ENCODE results near the gene TTC17.
"Not testable (repeated sequence)": the region's sequence is repeated elsewhere in the genome, so short reads cannot be mapped to it uniquely, and the experiment has no call there.

Gene TTC17

DNA sequence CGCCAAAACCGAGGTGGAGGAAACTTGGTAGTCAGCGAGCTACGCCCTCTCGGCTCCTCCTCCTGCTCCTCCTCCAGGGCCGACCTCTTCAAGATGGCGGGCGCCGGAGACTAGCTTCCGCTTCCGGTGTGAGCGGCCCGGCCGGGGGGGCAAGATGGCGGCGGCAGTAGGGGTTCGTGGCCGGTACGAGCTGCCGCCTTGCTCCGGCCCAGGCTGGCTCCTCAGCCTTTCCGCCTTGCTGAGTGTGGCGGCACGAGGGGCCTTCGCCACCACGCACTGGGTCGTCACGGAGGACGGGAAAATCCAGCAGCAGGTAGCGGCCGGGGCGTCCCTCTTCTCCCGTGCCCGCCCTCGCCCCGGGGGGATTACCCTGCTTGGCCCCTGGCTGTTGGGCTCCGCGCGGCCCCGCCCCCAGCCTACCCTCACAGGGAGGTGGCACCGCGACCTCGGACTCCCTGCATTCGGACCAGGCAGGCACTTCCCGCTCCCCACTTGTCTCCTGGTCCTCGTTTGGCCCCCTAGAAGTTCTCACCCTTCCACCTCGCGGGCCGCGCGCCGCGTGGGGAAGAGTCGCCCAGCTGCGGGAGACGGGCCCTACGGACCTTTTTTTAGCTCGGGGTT, at the start of gene TTC17:
TTC17 (plus strand) TSS at position 120 of the 621 bp plus-strand sequence; CDS start at position 155, 35 bp downstream.
- Histone ChIP-seq H3K36me3 (ENCODE audit: control insufficient read depth, insufficient read depth, low read length) (no peaks in the 10 kb centered on the region), H3K9me3 (ENCODE audit: control insufficient read depth, insufficient read depth, low read length) (no peaks in the 10 kb centered on the region), H3K4me3 (ENCODE audit: low read depth, low read length) (peak within 1 kb of the TSS; percentile 98), H3K4me1 (ENCODE audit: control insufficient read depth, insufficient read depth, low read length) (peaks cover 6% of the 10 kb centered on the region), H3K9ac (ENCODE audit: low read depth, low read length) (peak within 1 kb of the TSS; percentile 92), H3K27me3 (ENCODE audit: control insufficient read depth, insufficient read depth, low read length) (no peaks in the 10 kb centered on the region)

- peak within 1 kb of the TSS; percentile 93 for H3K4me3 ChIP-seq (ENCODE audit: low read depth, low read length)
- no peaks in the 10 kb centered on the region for H3K27me3 ChIP-seq (ENCODE audit: control insufficient read depth, insufficient read depth, low read length)
- no peaks in the 10 kb centered on the region for H3K36me3 ChIP-seq (ENCODE audit: control insufficient read depth, insufficient read depth, low read length)
- H3K9ac ChIP-seq (ENCODE audit: low read depth, low read length) = peak within 1 kb of the TSS; percentile 89
- H3K4me1 ChIP-seq (ENCODE audit: control insufficient read depth, insufficient read depth, low read length) = peaks cover 3% of the 10 kb centered on the region
- H3K9me3 ChIP-seq (ENCODE audit: control insufficient read depth, insufficient read depth, low read length) = no peaks in the 10 kb centered on the region
Observed at GRCh38 chr11:43311791-43312607, 46.7 kb upstream of the TTC17 start, which contains the start of gene API5. TSS of gene API5 (plus strand) at chr11:43311996. CDS start at chr11:43312128, 132 bp downstream.

- Histone ChIP-seq H3K9me3 (ENCODE audit: control insufficient read depth, insufficient read depth, low read length) (no peaks in the 10 kb centered on the region), H3K9ac (ENCODE audit: low read depth, low read length) (no peak overlapping the region), H3K4me1 (ENCODE audit: control insufficient read depth, insufficient read depth, low read length) (peaks cover 3% of the 10 kb centered on the region), H3K4me3 (ENCODE audit: low read depth, low read length) (no peak overlapping the region), H3K36me3 (ENCODE audit: control insufficient read depth, insufficient read depth, low read length) (peaks cover 3% of the 10 kb centered on the region), H3K27me3 (ENCODE audit: control insufficient read depth, insufficient read depth, low read length) (no peaks in the 10 kb centered on the region)
Observed at GRCh38 chr11:43315966-43316365, 42.8 kb upstream of the TTC17 start.

GRCh38 chr11:43316451-43316850, 42.3 kb upstream of the TTC17 start:
- Histone ChIP-seq H3K4me1 (ENCODE audit: control insufficient read depth, insufficient read depth, low read length) (peaks cover 3% of the 10 kb centered on the region), H3K4me3 (ENCODE audit: low read depth, low read length) (no peak overlapping the region), H3K9ac (ENCODE audit: low read depth, low read length) (no peak overlapping the region), H3K27me3 (ENCODE audit: control insufficient read depth, insufficient read depth, low read length) (no peaks in the 10 kb centered on the region), H3K9me3 (ENCODE audit: control insufficient read depth, insufficient read depth, low read length) (no peaks in the 10 kb centered on the region), H3K36me3 (ENCODE audit: control insufficient read depth, insufficient read depth, low read length) (peaks cover 3% of the 10 kb centered on the region)

DNA sequence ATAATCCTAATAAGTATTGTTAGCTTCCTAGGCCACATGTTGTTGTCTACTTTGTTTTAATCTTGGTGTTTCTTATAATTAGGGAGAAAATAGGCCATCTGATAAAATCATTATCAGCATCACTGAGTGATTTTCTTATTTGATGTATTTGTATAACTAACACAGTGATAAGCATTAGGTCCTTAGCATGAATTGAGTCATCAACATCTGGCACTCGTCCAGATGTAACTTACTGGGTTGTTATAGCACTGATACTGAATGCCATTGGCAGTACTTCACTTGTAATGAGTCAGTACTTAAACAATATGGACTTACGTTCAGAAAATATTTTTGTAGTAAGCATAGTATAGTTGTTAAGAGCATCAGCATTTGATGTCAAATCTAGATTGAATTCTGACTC, 30.7 kb upstream of the TTC17 start:
- no peaks in the 10 kb centered on the region for H3K27me3 ChIP-seq (ENCODE audit: control insufficient read depth, insufficient read depth, low read length)
- H3K9ac ChIP-seq (ENCODE audit: low read depth, low read length) = no peak overlapping the region
- H3K9me3 ChIP-seq (ENCODE audit: control insufficient read depth, insufficient read depth, low read length) = no peaks in the 10 kb centered on the region
- H3K4me3 ChIP-seq (ENCODE audit: low read depth, low read length) = no peak overlapping the region
- H3K36me3 ChIP-seq (ENCODE audit: control insufficient read depth, insufficient read depth, low read length) = peaks cover 20% of the 10 kb centered on the region
- no peaks in the 10 kb centered on the region for H3K4me1 ChIP-seq (ENCODE audit: control insufficient read depth, insufficient read depth, low read length)

DNA sequence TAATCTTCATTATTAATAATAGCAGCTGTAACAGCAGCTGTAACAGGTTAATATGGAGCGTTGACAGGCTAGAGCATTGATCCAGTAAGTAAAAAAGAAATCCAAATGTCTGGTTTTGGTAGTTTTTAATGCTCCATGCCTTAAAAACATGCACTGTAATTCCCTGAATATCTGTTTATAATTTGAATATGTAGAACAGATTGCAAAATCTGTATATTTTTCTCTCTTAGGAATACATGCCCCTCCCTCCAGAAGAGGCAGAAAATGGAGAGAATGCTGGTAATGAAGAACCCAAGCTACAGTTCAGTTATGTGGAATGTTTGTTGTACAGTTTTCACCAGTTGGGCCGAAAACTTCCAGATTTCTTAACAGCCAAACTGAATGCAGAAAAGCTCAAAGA, 30.2 kb upstream of the TTC17 start:
- no peaks in the 10 kb centered on the region for H3K9me3 ChIP-seq (ENCODE audit: control insufficient read depth, insufficient read depth, low read length)

GRCh38 chr11:43341159-43341558, 17.6 kb upstream of the TTC17 start:
- Histone ChIP-seq H3K9me3 (ENCODE audit: control insufficient read depth, insufficient read depth, low read length) (no peaks in the 10 kb centered on the region), H3K4me3 (ENCODE audit: low read depth, low read length) (no peak overlapping the region), H3K9ac (ENCODE audit: low read depth, low read length) (no peak overlapping the region), H3K4me1 (ENCODE audit: control insufficient read depth, insufficient read depth, low read length) (no peaks in the 10 kb centered on the region), H3K36me3 (ENCODE audit: control insufficient read depth, insufficient read depth, low read length) (peaks cover 12% of the 10 kb centered on the region), H3K27me3 (ENCODE audit: control insufficient read depth, insufficient read depth, low read length) (no peaks in the 10 kb centered on the region)

More for the DNA sequence above, 30.2 kb upstream of the TTC17 start:
- H3K9ac ChIP-seq (ENCODE audit: low read depth, low read length) = no peak overlapping the region
- H3K36me3 ChIP-seq (ENCODE audit: control insufficient read depth, insufficient read depth, low read length) = peaks cover 18% of the 10 kb centered on the region
- no peaks in the 10 kb centered on the region for H3K4me1 ChIP-seq (ENCODE audit: control insufficient read depth, insufficient read depth, low read length)
- no peaks in the 10 kb centered on the region for H3K27me3 ChIP-seq (ENCODE audit: control insufficient read depth, insufficient read depth, low read length)
- H3K4me3 ChIP-seq (ENCODE audit: low read depth, low read length) = no peak overlapping the region

DNA sequence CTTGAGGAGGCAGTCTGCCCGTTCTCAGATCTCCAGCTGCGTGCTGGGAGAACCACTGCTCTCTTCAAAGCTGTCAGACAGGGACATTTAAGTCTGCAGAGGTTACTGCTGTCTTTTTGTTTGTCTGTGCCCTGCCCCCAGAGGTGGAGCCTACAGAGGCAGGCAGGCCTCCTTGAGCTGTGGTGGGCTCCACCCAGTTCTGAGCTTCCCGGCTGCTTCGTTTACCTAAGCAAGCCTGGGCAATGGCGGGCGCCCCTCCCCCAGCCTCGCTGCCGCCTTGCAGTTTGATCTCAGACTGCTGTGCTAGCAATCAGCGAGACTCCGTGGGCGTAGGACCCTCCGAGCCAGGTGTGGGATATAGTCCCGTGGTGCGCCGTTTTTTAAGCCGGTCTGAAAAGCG, 7.3 kb upstream of the TTC17 start:
- not testable (repeated sequence) for H3K36me3 ChIP-seq (ENCODE audit: control insufficient read depth, insufficient read depth, low read length); H3K4me3 ChIP-seq (ENCODE audit: low read depth, low read length); H3K27me3 ChIP-seq (ENCODE audit: control insufficient read depth, insufficient read depth, low read length); H3K9me3 ChIP-seq (ENCODE audit: control insufficient read depth, insufficient read depth, low read length); H3K4me1 ChIP-seq (ENCODE audit: control insufficient read depth, insufficient read depth, low read length); H3K9ac ChIP-seq (ENCODE audit: low read depth, low read length)

- Histone ChIP-seq H3K36me3 (ENCODE audit: control insufficient read depth, insufficient read depth, low read length) (no peaks in the 10 kb centered on the region), H3K9me3 (ENCODE audit: control insufficient read depth, insufficient read depth, low read length) (no peaks in the 10 kb centered on the region), H3K9ac (ENCODE audit: low read depth, low read length) (no peak overlapping the region), H3K4me1 (ENCODE audit: control insufficient read depth, insufficient read depth, low read length) (peaks cover 11% of the 10 kb centered on the region), H3K4me3 (ENCODE audit: low read depth, low read length) (no peak overlapping the region), H3K27me3 (ENCODE audit: control insufficient read depth, insufficient read depth, low read length) (no peaks in the 10 kb centered on the region)
Observed at GRCh38 chr11:43354311-43354710, 4.4 kb upstream of the TTC17 start.

DNA sequence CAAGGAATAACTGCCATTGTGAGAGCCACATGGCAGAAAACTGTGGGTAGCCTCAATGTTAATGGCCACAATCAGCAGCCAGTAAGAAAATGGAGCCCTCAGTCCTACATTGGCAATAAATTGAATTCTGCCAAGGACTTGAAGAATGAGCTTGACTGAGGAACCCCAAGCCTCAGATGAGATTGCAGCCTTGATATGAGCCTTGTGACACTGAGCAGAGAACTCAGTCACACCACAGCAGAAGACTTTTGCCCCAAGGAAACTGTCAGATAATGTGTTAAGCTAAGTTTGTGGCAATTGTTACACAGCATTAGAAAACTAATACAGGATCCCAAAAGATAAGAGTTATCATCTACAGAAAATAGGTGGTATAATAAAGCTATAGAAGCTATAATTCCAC, 2.4 kb upstream of the TTC17 start:
- Histone ChIP-seq H3K9ac (ENCODE audit: low read depth, low read length) (no peak overlapping the region), H3K4me3 (ENCODE audit: low read depth, low read length) (no peak overlapping the region), H3K4me1 (ENCODE audit: control insufficient read depth, insufficient read depth, low read length) (peaks cover 15% of the 10 kb centered on the region), H3K36me3 (ENCODE audit: control insufficient read depth, insufficient read depth, low read length) (no peaks in the 10 kb centered on the region), H3K9me3 (ENCODE audit: control insufficient read depth, insufficient read depth, low read length) (no peaks in the 10 kb centered on the region), H3K27me3 (ENCODE audit: control insufficient read depth, insufficient read depth, low read length) (no peaks in the 10 kb centered on the region)

DNA sequence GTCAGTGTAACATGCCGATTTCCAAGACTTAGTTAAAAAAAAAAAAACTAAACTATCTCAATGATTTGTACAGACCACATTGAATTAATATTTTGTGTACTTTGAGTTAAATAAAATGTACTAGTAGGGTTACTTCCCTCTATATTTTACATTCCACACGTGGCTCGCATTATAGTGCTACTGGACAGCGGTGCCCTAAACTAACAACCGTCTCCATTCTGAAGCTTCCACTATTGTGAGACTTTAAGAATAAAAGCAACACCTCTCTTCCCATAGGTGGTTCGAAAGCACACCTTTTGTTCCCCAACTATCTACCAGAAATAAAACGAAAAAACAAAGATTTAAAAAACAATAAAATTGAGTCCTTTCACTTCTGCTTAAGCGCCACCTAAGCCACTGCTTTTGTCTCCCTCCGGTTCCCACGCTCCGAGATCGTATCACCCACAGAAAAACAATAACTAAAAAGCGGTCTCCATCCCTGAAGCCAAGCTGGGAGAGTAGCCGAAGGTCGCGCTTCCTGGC, 380 bp upstream of the TTC17 start:
- H3K27me3 ChIP-seq (ENCODE audit: control insufficient read depth, insufficient read depth, low read length) = no peaks in the 10 kb centered on the region
- H3K36me3 ChIP-seq (ENCODE audit: control insufficient read depth, insufficient read depth, low read length) = no peaks in the 10 kb centered on the region
- H3K9ac ChIP-seq (ENCODE audit: low read depth, low read length) = peak overlapping the region; percentile 14
- H3K4me1 ChIP-seq (ENCODE audit: control insufficient read depth, insufficient read depth, low read length) = peaks cover 6% of the 10 kb centered on the region
- peak overlapping the region; percentile 98 for H3K4me3 ChIP-seq (ENCODE audit: low read depth, low read length)
- no peaks in the 10 kb centered on the region for H3K9me3 ChIP-seq (ENCODE audit: control insufficient read depth, insufficient read depth, low read length)

DNA sequence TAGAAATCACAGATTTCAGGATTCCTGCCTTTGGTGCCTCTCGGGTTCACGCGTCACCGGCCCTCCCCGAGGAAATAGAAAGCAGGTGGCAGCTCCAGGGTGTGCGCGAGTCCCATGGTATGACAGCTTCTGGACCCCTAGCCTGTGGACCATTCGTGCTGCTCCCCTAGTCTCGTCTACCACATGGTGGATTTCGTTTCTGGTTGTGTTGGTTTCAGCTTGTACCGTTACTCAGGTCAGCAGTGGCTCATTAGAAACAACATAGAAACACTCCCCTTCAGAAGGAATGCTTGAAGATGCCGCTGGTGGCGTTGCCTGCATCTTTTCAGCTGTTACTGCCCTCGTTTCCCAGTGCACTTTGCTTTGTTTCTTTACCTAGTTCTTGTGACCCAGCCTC, 700 bp downstream of the TTC17 start:
- Histone ChIP-seq H3K9ac (ENCODE audit: low read depth, low read length) (peak overlapping the region; percentile 92), H3K4me1 (ENCODE audit: control insufficient read depth, insufficient read depth, low read length) (peaks cover 6% of the 10 kb centered on the region)

More for the DNA sequence above, 700 bp downstream of the TTC17 start:
- H3K27me3 ChIP-seq (ENCODE audit: control insufficient read depth, insufficient read depth, low read length) = no peaks in the 10 kb centered on the region
- no peaks in the 10 kb centered on the region for H3K36me3 ChIP-seq (ENCODE audit: control insufficient read depth, insufficient read depth, low read length)
- no peaks in the 10 kb centered on the region for H3K9me3 ChIP-seq (ENCODE audit: control insufficient read depth, insufficient read depth, low read length)
- H3K4me3 ChIP-seq (ENCODE audit: low read depth, low read length) = peak overlapping the region; percentile 98
